ENCODE data around the gene PLCH1. TPM values are rescaled to one million over a fixed set of nuclear protein-coding genes. Genes with fewer than 3 reads are reported as not detected.

Gene PLCH1
- total RNA-seq, 1 experiment from 2014 or later: 1.4 TPM

DNA sequence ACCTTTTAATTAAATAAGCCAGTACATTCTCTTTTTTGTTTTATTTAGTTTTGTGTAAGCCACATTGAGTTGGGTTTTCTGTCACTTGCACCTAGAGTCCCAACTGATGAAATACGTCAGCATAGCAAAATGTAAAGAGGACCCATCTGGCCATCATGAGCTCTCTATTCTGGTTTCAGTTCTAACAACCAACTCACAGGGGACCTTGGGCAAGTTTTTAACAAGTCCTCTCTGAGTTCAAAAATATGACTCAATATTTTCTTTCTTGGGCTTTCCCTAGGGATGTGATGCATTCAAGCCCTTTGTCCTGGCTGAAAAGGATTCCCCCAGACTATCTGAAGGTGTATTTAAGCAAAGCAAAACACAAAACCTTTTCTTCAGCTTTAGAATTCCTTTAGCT, 32.9 kb downstream of the PLCH1 start:
- no peaks in the 10 kb centered on the region for H3K9me3 ChIP-seq (ENCODE audit: insufficient read depth, low read depth)
- no peak overlapping the region for H3K4me2 ChIP-seq
- no peak for DNase-seq
- H3F3A ChIP-seq (ENCODE audit: insufficient read depth, low read depth): no peaks in the 10 kb centered on the region
- H3K36me3 ChIP-seq (ENCODE audit: low read depth): no peaks in the 10 kb centered on the region
- H3K27ac ChIP-seq: no peak overlapping the region
- TF ChIP-seq EZH2 (IDR thresholded peaks at IDR 0.05; ENCODE audit: low read depth): no peak
- TF ChIP-seq, protein P1, sequence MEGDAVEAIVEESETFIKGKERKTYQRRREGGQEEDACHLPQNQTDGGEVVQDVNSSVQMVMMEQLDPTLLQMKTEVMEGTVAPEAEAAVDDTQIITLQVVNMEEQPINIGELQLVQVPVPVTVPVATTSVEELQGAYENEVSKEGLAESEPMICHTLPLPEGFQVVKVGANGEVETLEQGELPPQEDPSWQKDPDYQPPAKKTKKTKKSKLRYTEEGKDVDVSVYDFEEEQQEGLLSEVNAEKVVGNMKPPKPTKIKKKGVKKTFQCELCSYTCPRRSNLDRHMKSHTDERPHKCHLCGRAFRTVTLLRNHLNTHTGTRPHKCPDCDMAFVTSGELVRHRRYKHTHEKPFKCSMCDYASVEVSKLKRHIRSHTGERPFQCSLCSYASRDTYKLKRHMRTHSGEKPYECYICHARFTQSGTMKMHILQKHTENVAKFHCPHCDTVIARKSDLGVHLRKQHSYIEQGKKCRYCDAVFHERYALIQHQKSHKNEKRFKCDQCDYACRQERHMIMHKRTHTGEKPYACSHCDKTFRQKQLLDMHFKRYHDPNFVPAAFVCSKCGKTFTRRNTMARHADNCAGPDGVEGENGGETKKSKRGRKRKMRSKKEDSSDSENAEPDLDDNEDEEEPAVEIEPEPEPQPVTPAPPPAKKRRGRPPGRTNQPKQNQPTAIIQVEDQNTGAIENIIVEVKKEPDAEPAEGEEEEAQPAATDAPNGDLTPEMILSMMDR (conservative IDR thresholded peaks at IDR 0.05): no peak
- no TSS peak for BruUV-seq (replicated peaks)
- POLR2A ChIA-PET (ENCODE audit: unreplicated experiment): no interaction called here
- H3K4me1 ChIP-seq (replicated peaks; ENCODE audit: insufficient read depth): no peaks in the 10 kb centered on the region
- no peaks in the 10 kb centered on the region for H3K79me2 ChIP-seq (ENCODE audit: low read depth)
- H3K4me3 ChIP-seq: no peak overlapping the region
- H2AFZ ChIP-seq: no peak overlapping the region
- intact Hi-C loops (cut with micrococcal nuclease; ENCODE audit: unreplicated experiment): no loop called here
- H3K27me3 ChIP-seq (ENCODE audit: insufficient read depth, low read depth): no peaks in the 10 kb centered on the region
- H3K9me2 ChIP-seq (ENCODE audit: insufficient read depth): no peaks in the 10 kb centered on the region; the same call in 1 of the 2 replicates
- H4K20me1 ChIP-seq (ENCODE audit: insufficient read depth): no peaks in the 10 kb centered on the region
- CTCF ChIA-PET: interaction anchor here (0.6 kb wide), 1 partner anchor 329 kb away, joined by 3 read pairs; no protein-coding TSS in a partner anchor

- no peak overlapping the region for H3K4me3 ChIP-seq
- no TSS peak for BruUV-seq (replicated peaks)
- H3K79me2 ChIP-seq (ENCODE audit: low read depth): no peaks in the 10 kb centered on the region
- no peak overlapping the region for H3K4me2 ChIP-seq
- no peaks in the 10 kb centered on the region for H3K4me1 ChIP-seq (replicated peaks; ENCODE audit: insufficient read depth)
- no peaks in the 10 kb centered on the region for H3K27me3 ChIP-seq (ENCODE audit: insufficient read depth, low read depth)
- no peak overlapping the region for H3K27ac ChIP-seq
- H3F3A ChIP-seq (ENCODE audit: insufficient read depth, low read depth): no peaks in the 10 kb centered on the region
- ChIA-PET POLR2A (ENCODE audit: unreplicated experiment) (interaction anchor here (0.6 kb wide), 1 partner anchor 10 kb away, joined by 6 read pairs; no protein-coding TSS in a partner anchor), CTCF (no interaction called here)
- DNase-seq: no peak
- no peaks in the 10 kb centered on the region for H3K9me3 ChIP-seq (ENCODE audit: insufficient read depth, low read depth)
- TF ChIP-seq, protein P1 (conservative IDR thresholded peaks at IDR 0.05): no peak
- TF ChIP-seq EZH2 (IDR thresholded peaks at IDR 0.05; ENCODE audit: low read depth): no peak
- H4K20me1 ChIP-seq (ENCODE audit: insufficient read depth): no peaks in the 10 kb centered on the region
- intact Hi-C loops (cut with micrococcal nuclease; ENCODE audit: unreplicated experiment): no loop called here
- H3K9me2 ChIP-seq (ENCODE audit: insufficient read depth): no peaks in the 10 kb centered on the region
- H3K36me3 ChIP-seq (ENCODE audit: low read depth): no peaks in the 10 kb centered on the region
- no peak overlapping the region for H2AFZ ChIP-seq
Observed at GRCh38 chr3:155704771-155705559, 39.9 kb downstream of the PLCH1 start.

GRCh38 chr3:155704061-155704460, 40.8 kb downstream of the PLCH1 start:
- no peak overlapping the region for H2AFZ ChIP-seq
- POLR2A ChIA-PET (ENCODE audit: unreplicated experiment): no interaction called here
- intact Hi-C loops (cut with micrococcal nuclease; ENCODE audit: unreplicated experiment): no loop called here
- no peaks in the 10 kb centered on the region for H3K27me3 ChIP-seq (ENCODE audit: insufficient read depth, low read depth)
- DNase-seq: no peak
- H3K36me3 ChIP-seq (ENCODE audit: low read depth): no peaks in the 10 kb centered on the region
- no peaks in the 10 kb centered on the region for H3K79me2 ChIP-seq (ENCODE audit: low read depth)
- no peaks in the 10 kb centered on the region for H3K9me2 ChIP-seq (ENCODE audit: insufficient read depth)
- TF ChIP-seq, protein P1 (conservative IDR thresholded peaks at IDR 0.05): no peak
- no peak for TF ChIP-seq EZH2 (IDR thresholded peaks at IDR 0.05; ENCODE audit: low read depth)
- no peaks in the 10 kb centered on the region for H3K4me1 ChIP-seq (replicated peaks; ENCODE audit: insufficient read depth)
- H3K4me3 ChIP-seq: no peak overlapping the region
- H4K20me1 ChIP-seq (ENCODE audit: insufficient read depth): no peaks in the 10 kb centered on the region
- H3K4me2 ChIP-seq: no peak overlapping the region
- no TSS peak for BruUV-seq (replicated peaks)
- H3F3A ChIP-seq (ENCODE audit: insufficient read depth, low read depth): no peaks in the 10 kb centered on the region
- CTCF ChIA-PET: no interaction called here
- no peaks in the 10 kb centered on the region for H3K9me3 ChIP-seq (ENCODE audit: insufficient read depth, low read depth)
- no peak overlapping the region for H3K27ac ChIP-seq
